Hippocampal formation (tissue), 2 donors: ENCODE measurements around the gene EFHC1.
"Not testable (repeated sequence)": the region's sequence is repeated elsewhere in the genome, so short reads cannot be mapped to it uniquely, and the experiment has no call there.

Source experiments
- DNase-seq, 2 donors: peaks; one replicate each; lab custom pipeline; 2025; lab: John Stamatoyannopoulos, UW

EFHC1 gene, protein sequence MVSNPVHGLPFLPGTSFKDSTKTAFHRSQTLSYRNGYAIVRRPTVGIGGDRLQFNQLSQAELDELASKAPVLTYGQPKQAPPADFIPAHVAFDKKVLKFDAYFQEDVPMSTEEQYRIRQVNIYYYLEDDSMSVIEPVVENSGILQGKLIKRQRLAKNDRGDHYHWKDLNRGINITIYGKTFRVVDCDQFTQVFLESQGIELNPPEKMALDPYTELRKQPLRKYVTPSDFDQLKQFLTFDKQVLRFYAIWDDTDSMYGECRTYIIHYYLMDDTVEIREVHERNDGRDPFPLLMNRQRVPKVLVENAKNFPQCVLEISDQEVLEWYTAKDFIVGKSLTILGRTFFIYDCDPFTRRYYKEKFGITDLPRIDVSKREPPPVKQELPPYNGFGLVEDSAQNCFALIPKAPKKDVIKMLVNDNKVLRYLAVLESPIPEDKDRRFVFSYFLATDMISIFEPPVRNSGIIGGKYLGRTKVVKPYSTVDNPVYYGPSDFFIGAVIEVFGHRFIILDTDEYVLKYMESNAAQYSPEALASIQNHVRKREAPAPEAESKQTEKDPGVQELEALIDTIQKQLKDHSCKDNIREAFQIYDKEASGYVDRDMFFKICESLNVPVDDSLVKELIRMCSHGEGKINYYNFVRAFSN

DNA sequence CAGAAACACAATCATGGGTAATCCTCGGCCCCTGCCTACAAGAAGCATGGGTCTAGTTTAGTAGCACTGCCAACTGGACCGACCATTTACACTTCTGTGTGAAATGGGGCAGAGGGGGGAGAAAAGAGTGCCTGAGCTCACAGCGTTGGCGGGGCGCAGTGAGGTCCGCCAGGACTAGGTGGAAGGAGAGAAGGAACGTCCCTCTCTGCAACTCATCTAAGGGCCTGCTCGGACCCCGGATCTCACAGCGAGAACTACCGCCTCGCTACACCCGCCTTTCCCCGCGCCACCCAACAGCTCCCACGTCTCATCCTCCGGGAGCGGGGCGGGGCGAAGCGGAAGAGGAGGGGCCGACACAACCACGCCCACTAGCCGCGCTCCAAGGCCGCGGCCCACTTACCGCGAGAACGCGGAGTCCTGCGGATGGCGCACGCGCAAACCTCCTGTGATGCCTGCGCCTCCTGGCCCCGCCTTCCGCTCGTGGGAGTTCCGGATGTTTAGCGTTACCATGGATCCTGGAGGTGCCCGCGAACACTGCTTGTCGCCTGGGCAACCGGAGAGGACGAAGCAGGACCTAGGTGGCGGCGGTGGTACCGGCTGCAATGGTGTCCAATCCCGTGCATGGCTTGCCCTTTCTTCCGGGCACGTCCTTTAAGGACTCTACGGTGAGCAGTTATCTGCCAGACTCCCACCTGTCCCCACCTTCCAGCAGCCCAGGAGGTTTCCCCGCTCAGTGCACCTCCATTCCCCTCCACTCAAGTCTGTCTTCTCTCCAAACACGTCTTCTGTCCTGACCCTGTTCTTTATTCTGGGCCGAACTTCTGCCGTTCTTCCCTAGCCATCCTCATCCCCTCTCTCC lies at the start of gene EFHC1:
TSS of gene EFHC1 (plus strand) at position 534 of the 859 bp plus-strand sequence. CDS start at position 603, 69 bp downstream.
- peak; percentile 98 for DNase-seq

DNA sequence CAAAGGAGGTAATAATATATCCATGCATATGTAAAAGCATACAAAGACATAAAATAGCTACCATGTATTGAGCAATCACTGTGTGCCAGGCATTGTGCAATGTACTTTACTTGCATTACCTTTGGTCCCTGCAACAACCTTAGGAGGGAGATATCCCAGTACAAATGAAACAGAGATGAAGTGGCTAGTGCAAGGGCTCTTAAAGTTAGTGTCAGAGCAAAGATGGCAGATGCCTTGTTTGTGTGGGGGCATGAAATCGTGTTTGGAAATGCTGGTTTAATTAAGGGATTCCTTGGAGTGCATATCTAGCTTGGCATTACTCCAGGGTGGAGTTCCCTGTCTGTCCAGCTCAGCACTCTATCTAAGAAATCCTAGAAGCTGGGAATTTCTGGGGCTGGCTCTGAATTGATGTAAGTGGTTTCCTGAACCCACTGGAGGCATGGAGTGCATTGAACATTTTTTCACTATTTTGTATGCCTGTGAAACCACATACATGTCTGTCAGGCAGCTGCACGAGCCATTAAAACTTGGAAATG lies 48.4 kb upstream of the EFHC1 start:
- no peak for DNase-seq

DNA sequence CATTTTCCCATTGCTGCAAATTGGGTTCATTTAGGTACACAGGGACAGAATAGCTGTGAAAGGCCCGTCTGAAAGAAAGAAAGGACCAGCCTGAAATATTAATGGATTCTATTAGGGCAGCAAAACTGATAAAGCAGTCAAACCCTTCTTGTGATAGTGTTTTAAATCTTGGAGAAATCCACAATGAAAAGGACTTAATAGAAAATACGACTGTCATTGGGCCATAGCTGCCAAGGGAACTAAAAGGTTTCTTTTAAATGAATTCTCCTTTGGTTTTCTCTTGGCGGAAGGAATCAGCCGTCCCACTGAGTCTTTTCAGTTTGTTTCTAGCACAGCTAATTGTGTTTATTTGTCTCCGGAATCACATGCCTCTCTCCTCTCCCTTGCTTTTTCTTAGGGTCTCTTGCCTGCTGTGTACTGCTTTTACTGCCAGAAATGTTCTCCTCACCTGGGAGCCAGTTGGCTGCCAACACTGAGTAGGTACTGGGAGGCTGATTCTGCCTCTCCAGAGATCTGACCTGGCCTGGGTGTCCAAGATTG lies 46.9 kb upstream of the EFHC1 start:
- peak in 1 of 2 donors; percentile 67 for DNase-seq

DNA sequence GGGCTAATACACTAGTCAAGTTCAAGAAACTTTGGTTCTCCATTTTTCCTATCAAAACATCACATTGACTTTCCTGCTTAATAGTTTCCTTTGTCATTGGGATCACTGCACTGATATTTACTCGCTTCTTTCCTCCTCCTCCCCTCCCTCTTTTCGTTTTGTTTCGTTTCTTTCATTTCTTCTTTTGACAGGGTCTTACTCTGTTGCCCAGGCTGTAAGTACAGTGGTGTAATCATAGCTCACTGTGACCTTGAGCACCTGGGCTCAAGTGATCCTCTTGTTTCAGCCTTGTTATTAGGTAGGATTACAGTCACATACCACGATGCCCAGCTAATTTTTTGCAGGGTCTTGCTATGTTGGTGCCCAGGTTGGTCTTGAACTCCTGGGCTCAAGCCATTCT lies 45.9 kb upstream of the EFHC1 start:
- DNase-seq: no peak

DNA sequence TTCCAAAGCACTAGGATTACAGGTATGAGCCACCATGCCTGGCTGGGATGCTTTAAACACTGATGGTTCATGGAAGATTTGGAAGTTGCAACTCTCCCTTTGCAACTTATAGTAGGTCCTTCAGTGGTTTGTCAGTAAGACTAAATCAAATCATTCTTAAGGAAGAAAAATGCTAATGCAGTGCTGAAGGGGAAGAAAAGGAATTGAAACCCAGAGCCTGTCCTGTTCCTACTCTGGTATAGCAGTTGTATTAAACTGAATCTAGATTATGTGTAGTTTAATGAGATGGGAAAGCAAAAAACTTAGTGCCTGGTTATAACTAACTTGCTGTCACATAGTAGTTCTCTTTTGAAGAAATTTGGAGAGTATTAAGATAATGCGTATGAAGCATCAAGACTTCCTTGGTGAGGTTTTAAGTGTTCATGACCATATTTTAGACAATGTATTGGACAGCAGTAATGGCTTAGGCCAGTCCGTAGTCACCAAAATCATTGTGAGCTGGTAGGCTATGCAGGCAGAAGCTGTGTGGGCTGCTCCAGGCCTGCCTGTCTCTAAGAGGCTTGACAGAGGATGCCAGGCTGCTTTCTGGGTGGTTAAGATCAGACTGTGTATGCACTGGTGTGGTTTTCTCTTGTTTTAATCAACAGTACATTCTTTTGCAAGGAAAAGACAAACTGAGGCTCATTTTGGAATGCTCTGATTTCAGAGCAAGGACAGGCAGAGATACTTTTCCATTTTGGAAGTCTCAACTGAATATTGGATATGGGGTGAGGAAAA lies 44.2 kb upstream of the EFHC1 start:
- DNase-seq: peak in 1 of 2 donors; percentile 47

DNA sequence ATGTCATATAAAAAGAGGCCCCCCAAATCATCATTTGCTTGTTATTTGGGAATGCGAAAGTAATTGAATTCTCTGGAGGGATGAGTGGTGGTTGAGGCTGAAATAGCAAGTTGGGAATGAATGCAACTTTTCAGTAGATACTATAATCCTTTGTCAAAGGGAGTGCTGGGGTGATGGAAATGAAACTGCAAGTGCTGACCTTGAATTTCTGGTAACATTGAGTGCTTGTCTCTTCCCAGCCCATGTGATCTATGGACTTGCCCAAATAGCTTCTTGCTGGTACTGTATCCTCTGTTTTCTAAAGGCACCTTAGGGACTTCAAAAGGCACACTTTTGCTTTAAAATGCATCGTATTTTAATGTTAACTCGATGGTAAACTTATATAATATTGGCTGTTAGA lies 43.4 kb upstream of the EFHC1 start:
- DNase-seq: peak; percentile 53 to 85

DNA sequence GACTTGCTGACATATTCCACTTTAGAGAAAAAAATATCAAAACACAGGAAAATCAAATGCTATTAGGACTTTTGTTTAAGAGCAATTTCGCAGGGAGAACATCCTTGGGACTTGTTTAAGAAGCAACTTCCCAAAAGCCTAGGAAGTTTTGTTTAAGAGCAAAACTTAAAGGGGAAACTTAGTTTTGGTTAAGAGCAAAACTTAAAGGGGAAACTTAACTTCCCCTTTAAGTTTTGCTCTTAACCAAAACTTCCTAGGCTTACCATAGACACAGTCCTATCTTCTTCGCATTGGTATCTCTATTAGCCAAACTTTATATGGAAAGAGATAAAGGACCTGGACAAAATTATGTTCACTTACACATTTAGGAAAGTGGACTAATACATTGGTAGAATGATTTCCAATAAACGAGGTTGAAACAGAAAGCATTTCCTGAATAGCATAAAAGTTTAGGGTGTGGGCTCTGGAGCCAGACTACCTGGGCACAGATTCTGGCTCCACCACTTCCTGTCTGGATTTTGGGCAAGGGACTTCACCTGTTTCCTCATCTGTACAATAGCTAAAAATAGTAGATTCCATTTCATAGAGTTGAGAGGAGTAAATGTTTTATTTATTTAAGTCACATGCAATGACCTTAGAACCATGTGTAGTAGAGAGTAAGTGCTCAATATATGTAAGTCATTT lies 42.5 kb upstream of the EFHC1 start:
- no peak for DNase-seq

DNA sequence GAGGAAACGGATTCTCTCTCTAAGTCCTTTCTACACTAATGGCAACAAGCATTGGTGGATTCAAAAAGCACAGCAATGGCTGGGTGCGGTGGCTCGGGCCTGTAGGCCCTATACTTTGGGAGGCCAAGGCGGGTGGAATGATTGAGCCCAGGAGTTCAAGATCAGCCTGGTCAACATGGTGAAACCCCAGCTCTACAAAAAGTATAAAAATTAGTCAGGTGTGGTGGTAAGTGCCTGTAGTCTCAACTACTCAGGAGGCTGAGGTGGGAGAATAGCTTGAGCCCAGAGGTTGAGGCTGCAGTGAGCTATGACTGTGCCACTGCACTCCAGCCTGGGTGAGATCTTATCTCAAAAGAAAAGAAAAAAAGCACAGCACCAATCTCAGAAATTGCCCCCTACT lies 38.9 kb upstream of the EFHC1 start:
- DNase-seq: no peak

DNA sequence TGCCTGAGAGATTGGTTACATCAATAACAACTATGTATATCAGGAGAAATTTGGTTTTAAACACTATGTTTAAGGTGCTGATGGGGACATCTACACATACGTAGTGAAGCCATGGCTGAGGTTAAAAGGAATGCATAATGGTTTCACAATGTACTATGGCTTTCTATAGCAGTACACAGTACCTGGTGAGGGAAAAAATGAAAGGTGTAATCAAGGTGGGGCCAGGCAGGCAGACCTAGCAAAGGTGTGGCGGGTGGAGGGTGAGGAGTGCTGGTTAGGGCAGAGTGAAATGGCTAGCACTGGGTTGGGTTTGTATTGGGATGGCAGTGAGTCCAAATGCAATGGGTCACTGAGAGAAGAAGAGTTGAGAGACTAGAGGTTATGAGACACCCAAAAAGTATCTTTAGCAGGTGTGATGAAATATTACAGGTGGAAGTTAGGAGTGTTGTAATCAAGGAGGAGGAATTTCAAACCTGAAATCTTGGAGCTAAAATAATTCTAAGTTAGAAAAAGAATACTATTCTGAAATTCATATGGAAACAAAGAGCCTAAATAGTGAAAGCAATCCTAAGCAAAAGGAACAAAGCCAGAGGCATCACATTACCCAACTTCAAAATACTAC lies 35.9 kb upstream of the EFHC1 start:
- no peak for DNase-seq

DNA sequence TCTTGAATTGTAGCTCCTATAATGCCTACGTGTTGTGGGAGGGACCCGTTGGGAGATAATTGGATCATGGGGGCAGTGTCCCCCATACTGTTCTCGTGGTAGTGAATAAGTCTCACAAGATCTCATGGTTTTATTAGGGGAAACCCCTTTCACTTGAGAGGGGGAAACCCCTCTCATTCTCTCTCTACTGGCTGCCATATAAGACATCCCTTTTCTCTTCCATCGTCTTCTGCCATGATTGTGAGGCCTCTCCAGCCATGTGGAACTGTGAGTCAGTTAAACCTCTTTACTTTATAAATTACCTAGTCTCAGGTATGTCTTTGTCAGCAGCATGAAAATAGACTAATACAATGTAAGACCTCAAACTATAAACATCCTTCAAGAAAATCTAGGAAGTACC lies 35.1 kb upstream of the EFHC1 start:
- no peak for DNase-seq

DNA sequence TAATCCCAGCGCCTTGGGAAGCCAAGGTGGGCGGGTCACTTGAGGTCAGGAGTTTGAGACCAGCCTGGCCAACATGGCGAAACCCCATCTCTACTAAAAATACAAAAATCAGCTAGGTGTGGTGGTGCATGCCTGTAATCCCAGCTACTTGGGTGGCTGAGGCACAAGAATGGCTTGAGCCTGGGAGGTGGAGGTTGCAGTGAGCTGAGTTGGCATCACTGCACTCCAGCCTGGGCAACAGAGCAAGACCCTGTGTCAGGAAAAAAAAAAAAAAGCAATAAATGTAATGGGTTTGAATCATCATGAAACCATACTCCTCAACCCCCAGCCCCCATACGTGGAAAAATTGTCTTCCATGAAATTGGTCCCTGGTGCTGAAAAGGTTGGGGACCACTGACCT lies 32.0 kb upstream of the EFHC1 start:
- not testable (repeated sequence) for DNase-seq

DNA sequence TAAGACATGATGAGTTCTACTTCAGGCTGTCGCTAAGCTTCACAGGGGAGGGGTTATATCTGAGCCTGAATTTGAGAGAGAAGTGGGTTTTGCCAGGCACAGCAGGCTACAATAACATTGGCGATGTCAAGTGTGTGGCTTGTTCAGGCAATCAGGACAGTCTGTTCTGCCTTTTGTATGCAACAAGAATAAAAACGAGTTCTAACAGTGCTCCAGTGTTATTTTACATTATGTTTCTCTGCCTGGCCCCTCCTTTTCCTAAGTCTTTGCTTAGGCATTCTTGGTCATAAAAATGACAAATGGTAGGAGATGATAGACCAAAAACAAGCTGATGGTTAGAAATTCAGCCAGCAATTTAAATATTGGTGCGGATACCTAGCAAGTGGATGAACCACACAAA lies 31.4 kb upstream of the EFHC1 start:
- DNase-seq: peak; percentile 45 to 88

DNA sequence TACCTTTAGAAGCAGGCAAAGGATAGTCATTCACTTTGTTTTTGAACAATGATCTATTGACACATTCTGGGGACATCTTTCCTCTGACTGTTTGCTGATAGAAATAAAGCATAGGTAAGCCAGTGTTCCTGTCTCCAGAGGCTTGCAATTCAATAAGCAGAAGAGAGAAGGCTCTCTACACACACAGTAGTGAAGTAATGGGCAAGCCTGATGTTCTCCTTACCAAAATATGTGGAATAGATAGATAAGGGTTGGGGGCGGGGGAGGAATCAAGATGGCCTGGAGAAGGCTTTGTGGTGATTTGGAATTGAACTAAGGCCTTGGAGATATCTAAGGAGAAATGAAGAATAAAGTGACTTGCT lies 30.9 kb upstream of the EFHC1 start:
- DNase-seq: no peak

DNA sequence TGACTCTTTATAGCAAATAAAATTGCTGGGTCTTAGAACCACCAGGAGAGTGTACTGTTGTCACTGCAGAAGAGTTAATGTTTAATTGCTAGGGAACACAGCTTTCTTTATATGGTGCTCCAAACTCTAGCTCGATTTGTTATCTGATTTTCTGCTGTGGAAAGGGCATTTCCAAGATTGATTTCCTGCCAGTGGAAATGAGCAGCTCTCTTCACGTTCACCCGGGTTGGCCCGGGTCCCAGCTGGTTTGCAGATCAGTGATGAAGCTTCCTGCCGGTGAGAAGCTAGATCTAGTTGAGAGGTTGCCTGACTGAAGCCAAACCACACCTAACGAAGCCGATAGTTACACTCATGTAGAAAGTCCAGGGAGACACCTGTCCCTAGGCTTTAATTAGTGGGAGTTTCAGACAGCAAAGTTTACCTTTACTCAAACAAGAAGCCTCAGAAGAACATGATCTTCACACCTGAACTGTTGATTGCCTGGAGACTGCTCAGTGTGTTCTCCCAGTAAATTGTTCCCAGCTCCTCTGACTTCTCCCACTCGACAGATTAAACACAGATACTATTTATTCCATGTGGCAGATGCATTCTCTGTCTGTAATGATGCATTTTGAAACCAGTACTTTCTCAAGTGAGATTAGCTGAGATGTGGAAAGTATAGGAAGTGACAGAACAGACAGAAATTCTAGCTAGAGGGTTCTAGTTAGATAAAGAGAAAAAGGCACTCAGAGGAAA lies 30.3 kb upstream of the EFHC1 start:
- DNase-seq: peak in 1 of 2 donors; percentile 58

DNA sequence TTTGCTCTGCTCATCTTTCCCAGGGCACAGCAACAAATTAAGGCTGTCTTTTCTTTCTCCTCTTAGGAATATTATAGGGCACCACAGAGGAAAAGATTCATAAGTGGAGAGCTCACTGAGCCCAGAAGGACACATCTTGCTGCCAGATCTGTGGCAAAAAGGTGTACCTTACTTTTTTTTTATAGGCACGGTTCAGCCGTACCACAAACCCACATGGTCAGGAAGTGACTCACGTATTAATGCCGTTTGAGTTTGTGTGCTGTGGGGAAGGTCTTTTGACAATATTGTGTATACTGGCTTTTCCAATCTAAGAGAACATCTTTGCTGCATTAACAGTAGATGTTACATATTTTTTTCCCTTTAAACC lies 29.8 kb upstream of the EFHC1 start:
- no peak for DNase-seq

DNA sequence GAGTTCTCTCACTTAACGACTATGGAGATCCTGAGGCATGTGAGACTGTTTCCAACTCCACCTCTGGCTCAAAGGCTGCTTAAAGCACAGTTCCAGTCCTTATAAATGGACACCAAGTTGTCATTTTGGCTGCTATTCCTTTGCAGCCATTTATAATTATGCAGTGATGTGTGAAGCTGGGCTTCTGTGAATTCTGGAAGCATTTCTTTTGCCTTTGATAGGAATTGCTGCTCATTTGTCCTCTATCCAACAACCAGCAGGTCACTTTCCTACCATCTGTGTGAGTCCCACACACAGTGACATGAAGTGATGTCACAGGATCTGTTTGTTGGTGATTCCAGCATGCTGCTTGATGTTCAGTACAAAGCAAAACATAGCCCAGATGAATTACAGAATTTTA lies 28.5 kb upstream of the EFHC1 start:
- DNase-seq: peak in 1 of 2 donors; percentile 44

DNA sequence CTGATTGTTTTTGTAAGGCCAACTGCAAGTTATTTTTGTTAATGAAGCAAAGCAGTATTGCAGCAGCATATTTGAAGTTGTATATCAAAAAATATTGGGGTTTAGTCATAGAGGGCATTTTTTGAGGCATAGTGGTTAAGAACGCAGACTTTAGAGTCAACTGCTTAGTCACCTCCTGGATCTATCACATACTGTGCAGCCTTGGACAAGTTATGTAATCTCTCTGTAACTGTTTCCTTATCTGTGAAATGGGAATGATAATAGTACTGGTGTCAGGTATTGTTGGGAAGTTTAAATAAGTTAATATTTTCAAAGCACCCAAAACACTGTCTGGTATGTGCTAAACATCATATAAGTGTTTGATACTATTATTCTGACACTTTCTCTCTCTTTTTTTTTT lies 27.2 kb upstream of the EFHC1 start:
- DNase-seq: no peak

DNA sequence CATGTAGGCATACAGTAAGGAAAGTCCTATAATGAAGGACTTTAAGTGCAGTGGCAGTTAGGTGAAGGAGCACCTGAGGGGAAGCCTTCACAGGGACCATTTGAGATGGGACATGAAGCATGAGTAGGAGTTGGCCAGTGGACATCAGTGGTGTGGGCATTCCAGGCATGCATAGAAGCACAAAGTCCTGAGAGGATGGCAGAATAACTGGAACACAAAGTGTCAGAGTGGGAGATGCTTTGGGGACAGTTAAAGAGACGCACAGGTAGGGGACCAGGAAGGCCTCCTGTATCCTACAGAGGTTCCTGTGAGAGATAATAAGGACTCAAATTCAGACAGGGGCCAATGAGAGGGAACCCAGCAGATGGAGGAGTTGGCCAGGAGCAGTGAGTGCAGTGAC lies 26.4 kb upstream of the EFHC1 start:
- no peak for DNase-seq

DNA sequence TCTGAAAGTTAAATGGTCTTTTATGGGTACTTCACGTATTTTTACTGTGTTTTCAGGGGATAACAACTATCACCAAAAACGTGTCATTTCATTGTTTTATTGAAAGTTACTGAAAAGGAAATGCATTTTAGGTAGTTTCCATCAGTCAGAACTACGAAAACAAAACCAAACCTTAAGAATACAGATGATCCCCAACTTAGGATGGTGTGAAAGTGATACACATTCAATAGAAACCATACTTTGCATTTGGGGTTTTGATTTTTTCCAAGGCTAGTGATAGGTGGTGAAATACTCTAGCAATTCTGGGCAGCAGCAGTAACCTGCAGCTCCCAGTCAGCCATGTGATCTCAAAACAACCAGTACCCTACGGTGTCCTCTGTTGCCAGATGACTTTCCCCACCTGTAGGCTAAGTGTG lies 25.9 kb upstream of the EFHC1 start:
- no peak for DNase-seq

DNA sequence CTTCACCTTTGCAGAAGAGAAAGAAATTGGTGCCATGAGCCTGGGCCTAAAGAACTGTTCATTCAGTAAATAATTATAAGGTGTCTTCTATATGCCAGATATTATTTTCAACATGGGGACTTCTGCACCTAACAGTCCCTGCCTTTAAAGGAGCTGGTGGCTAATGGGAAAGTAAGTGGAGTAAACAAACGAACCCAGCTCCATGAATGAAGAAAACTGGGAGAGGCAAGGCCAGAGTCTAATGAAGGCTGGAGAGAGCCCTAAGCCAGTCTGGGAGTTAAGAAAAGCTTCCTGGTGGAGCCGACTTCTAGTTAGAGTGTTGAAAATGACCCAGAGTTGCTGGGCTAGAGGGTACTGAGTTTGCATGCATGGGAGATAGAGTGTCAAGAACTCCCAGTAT lies 24.2 kb upstream of the EFHC1 start:
- no peak for DNase-seq
